K562 (cell line): ENCODE results near the gene RUNX1. TPM values are rescaled to one million over a fixed set of nuclear protein-coding genes. Genes with fewer than 3 reads are reported as not detected.

Source experiments
- ATAC-seq: fragments of 200-7000 bp; cut with Tn5 transposase; 3 replicates; pipeline ENCODE4 v1.9.1; 2020; ENCODE audit warnings: moderate library complexity
- BruUV-seq: library from RNA; stranded (reverse); fragments of 400-500 nt; replicated peaks from 2 replicates; lab custom pipeline; 2021; lab: Mats Ljungman, UMichigan
- CTCF ChIA-PET: fragments of 300-600 bp; formaldehyde crosslinking; extraction: SDS; loops from one replicate; lab custom pipeline; 2021; ENCODE audit warnings: low intra/inter-chr PET ratio; lab: Yijun Ruan, JAX
- POLR2A ChIA-PET: fragments of 300-600, 350-650 bp; sonication (Branson Sonifier 250); formaldehyde crosslinking; extraction: SDS; loops from one replicate; lab custom pipeline; 2021; ENCODE audit warnings: antibody characterized with exemption, inconsistent platforms; lab: Yijun Ruan, JAX
- DNase-seq, 4 experiments: peaks; one replicate each; pipeline versions ENCODE4 v3.0.0 to v3.0.0-alpha.2; 2011 to 2018; ENCODE audit warnings: low spot score in 3 of 4, mixed read lengths in 3 of 4; ENCODE audit errors: extremely low read depth in 1 of 4
- FAIRE-seq: peaks from 2 replicates; lab custom pipeline; 2011; peaks lifted over from hg19 to GRCh38; lab: Jason Lieb, UNC
- H2AFZ ChIP-seq: 2 replicates; pipeline ENCODE4 v1.6.0; 2011; ENCODE audit warnings: low read depth, low read length, control low read depth, inconsistent platforms
- H3K27ac ChIP-seq: fragments of 200-600 bp; 3 replicates; pipeline ENCODE4 v1.8.0; 2011; ENCODE audit warnings: low read depth, mild to moderate bottlenecking, control low read depth, inconsistent platforms, low read length, moderate library complexity, mixed read lengths; ENCODE audit errors: extremely low read depth
- H3K27me3 ChIP-seq, 2 experiments: fragments of 300-600 bp in 1 of 2; 2 replicates in 1 of 2; 3 replicates in 1 of 2; pipeline versions ENCODE4 v1.6.0 to v1.8.0; 2011; ENCODE audit warnings: inconsistent platforms in 2 of 2, low read length in 2 of 2, mild to moderate bottlenecking in 1 of 2, mixed read lengths in 1 of 2, moderate library complexity in 1 of 2; ENCODE audit not compliant: control insufficient read depth in 2 of 2, insufficient read depth in 2 of 2
- H3K36me3 ChIP-seq: fragments of 300-600 bp; 3 replicates; pipeline ENCODE4 v1.8.0; 2011; ENCODE audit warnings: mild to moderate bottlenecking, low read length, inconsistent platforms; ENCODE audit not compliant: control insufficient read depth, insufficient read depth
- H3K4me1 ChIP-seq, 2 experiments: fragments of 200-600 bp in 1 of 2; replicated peaks in 1 of 2; 2 replicates in 1 of 2; 3 replicates in 1 of 2; pipeline versions ENCODE4 v1.5.1 to v1.8.0; 2011; ENCODE audit warnings: inconsistent platforms in 2 of 2, low read length in 2 of 2, mild to moderate bottlenecking in 1 of 2, mixed read lengths in 1 of 2, moderate library complexity in 1 of 2; ENCODE audit not compliant: control insufficient read depth in 2 of 2, insufficient read depth in 2 of 2
- H3K4me2 ChIP-seq: 2 replicates; pipeline ENCODE4 v1.6.1; 2011; ENCODE audit warnings: low read length, control low read depth, inconsistent platforms, mixed read lengths; ENCODE audit not compliant: insufficient read depth
- H3K4me3 ChIP-seq: fragments of 200-600 bp; sonication (generic), shearing (Covaris generic); 2 replicates; pipeline ENCODE4 v1.5.1; 2016; ENCODE audit warnings: control low read depth, inconsistent platforms
- H3K79me2 ChIP-seq: fragments of 200-600 bp; 3 replicates; pipeline ENCODE4 v1.8.0; 2011; ENCODE audit warnings: low read length, inconsistent platforms; ENCODE audit not compliant: control insufficient read depth, insufficient read depth
- H3K9ac ChIP-seq, 2 experiments: 2 replicates each; pipeline versions ENCODE4 v1.6.0 to v1.6.1; 2011; ENCODE audit warnings: low read depth in 2 of 2, low read length in 2 of 2, control low read depth in 1 of 2, inconsistent platforms in 1 of 2, mild to moderate bottlenecking in 1 of 2, mixed read lengths in 1 of 2; ENCODE audit not compliant: insufficient read depth in 1 of 2
- H3K9me1 ChIP-seq: one replicate; pipeline ENCODE4 v1.6.0; 2011; ENCODE audit warnings: inconsistent platforms, mild to moderate bottlenecking, low read length, moderate library complexity; ENCODE audit not compliant: control insufficient read depth, insufficient read depth
- H3K9me3 ChIP-seq: replicated peaks from 2 replicates; pipeline ENCODE4 v1.5.1; 2011; ENCODE audit warnings: low read depth, low read length, inconsistent platforms; ENCODE audit not compliant: control insufficient read depth, insufficient read depth
- H4K20me1 ChIP-seq: replicated peaks from 2 replicates; pipeline ENCODE4 v1.6.1; 2011; ENCODE audit warnings: low read length, inconsistent platforms, mixed read lengths; ENCODE audit not compliant: control insufficient read depth, insufficient read depth
- FOSL1 ChIP-seq: fragments of 200-800 bp; sonication (Bioruptor generic); conservative IDR thresholded peaks from 2 replicates; pipeline ENCODE4 v1.6.1; 2016; ENCODE audit warnings: missing genetic modification characterization, missing compliant biosample characterization
- FOXA1 ChIP-seq: fragments of 450-650 bp; IDR thresholded peaks from 2 replicates; pipeline ENCODE4 v1.6.1; 2016; ENCODE audit warnings: mild to moderate bottlenecking, borderline replicate concordance
- GABPA ChIP-seq: fragments of 200-800 bp; sonication (Bioruptor generic); conservative IDR thresholded peaks from 2 replicates; pipeline ENCODE4 v1.6.1; 2016; ENCODE audit warnings: low read depth, missing genetic modification characterization, missing compliant biosample characterization
- GATA2 ChIP-seq: sonication (generic); formaldehyde crosslinking; IDR thresholded peaks from 2 replicates; pipeline ENCODE4 v1.4.0; 2020; ENCODE audit warnings: mild to moderate bottlenecking, missing genetic modification reagents
- MYBL2 ChIP-seq, 2 experiments: fragments of 450-650 bp in 1 of 2; sonication (generic) in 1 of 2; formaldehyde crosslinking in 1 of 2; IDR thresholded peaks; 2 replicates each; pipeline versions ENCODE4 v1.6.1 to v1.8.1; 2017 to 2022; ENCODE audit warnings: borderline replicate concordance in 1 of 2, inconsistent platforms in 1 of 2, low read depth in 1 of 2, mild to moderate bottlenecking in 1 of 2, missing genetic modification reagents in 1 of 2, moderate library complexity in 1 of 2
- NCOA4 ChIP-seq: fragments of 450-650 bp; IDR thresholded peaks from 2 replicates; pipeline ENCODE4 v1.6.1; 2018; ENCODE audit warnings: mild to moderate bottlenecking; ENCODE audit not compliant: partially characterized antibody
- PURB ChIP-seq: sonication (generic); formaldehyde crosslinking; IDR thresholded peaks from 2 replicates; pipeline ENCODE4 v1.9.0; 2021; ENCODE audit warnings: low read depth, mild to moderate bottlenecking, missing genetic modification reagents
- SREBF1 ChIP-seq: fragments of 150-350 bp; IDR thresholded peaks from 2 replicates; pipeline ENCODE4 v1.6.1; 2014; ENCODE audit warnings: antibody characterized with exemption, low read depth, low read length, borderline replicate concordance
- THAP7 ChIP-seq: fragments of 250-450 bp; sonication (Bioruptor Pico); IDR thresholded peaks from 2 replicates; pipeline ENCODE4 v1.5.0; 2021
- TOE1 ChIP-seq, 2 experiments: fragments of 450-650 bp in 1 of 2; sonication (generic) in 1 of 2; formaldehyde crosslinking in 1 of 2; IDR thresholded peaks; 2 replicates each; pipeline versions ENCODE4 v1.7.1 to v1.8.0; 2016 to 2022; ENCODE audit warnings: borderline replicate concordance in 2 of 2, mild to moderate bottlenecking in 2 of 2, antibody characterized with exemption in 1 of 2, inconsistent platforms in 1 of 2, low read depth in 1 of 2, missing genetic modification reagents in 1 of 2, moderate library complexity in 1 of 2
- ZFPM2 ChIP-seq: fragments of 250-450 bp; sonication (Bioruptor Pico); IDR thresholded peaks from 2 replicates; pipeline ENCODE4 v1.5.1; 2022; ENCODE audit warnings: mild to moderate bottlenecking
- ZNF263 ChIP-seq: sonication (generic); formaldehyde crosslinking; IDR thresholded peaks from 2 replicates; pipeline ENCODE4 v1.8.0; 2022; ENCODE audit warnings: mild to moderate bottlenecking, missing genetic modification reagents, borderline replicate concordance
- ZNF324 ChIP-seq: fragments of 250-450 bp; sonication (Bioruptor Pico); IDR thresholded peaks from 2 replicates; pipeline ENCODE4 v1.4.0; 2020; ENCODE audit warnings: mild to moderate bottlenecking
- ZNF384 ChIP-seq: IDR thresholded peaks from 2 replicates; pipeline ENCODE4 v1.6.1; 2012; ENCODE audit warnings: low read depth, low read length, improper control_type of control experiment
- ZNF717 ChIP-seq: fragments of 250-450 bp; sonication (Bioruptor Pico); IDR thresholded peaks from 2 replicates; pipeline ENCODE4 v1.5.0; 2021
- WGBS: fragments of 100-300 bp; shearing (Covaris generic); methylation state at CpG from one replicate; pipeline ENCODE4 v1.1.6; 2016; ENCODE audit warnings: low coverage, mixed read lengths; ENCODE audit not compliant: insufficient coverage; ENCODE audit errors: missing lambda C conversion rate; 5-methylcytosine and 5-hydroxymethylcytosine counted together
- in situ Hi-C: fragments of 300-500 bp; cut with MboI; formaldehyde crosslinking; loops from 4 replicates; pipeline ENCODE4 v1.15.0; 2018; ENCODE audit warnings: inconsistent platforms, mixed read lengths
- intact Hi-C: fragments of 100-400 bp; cut with micrococcal nuclease; formaldehyde crosslinking; loops from 2 replicates; pipeline ENCODE4 v1.14.2; 2022
- polyA plus RNA-seq, 8 experiments: library from polyadenylated mRNA; depleted of rRNA in 4 of 8; stranded (reverse) in 5 of 8; unstranded in 3 of 8; fragments of >200 nt; fragmentation: Nextera tagmentation in 2 of 8; fragmentation: Illumina TruSeq in 1 of 8; extraction: Ambion mirVana in 2 of 8; extraction: Trizol in 1 of 8; gene quantifications; 2 replicates each; pipeline versions ENCODE4 v1.2.1 to v1.2.3, GENCODE V29; 2011 to 2014; ENCODE audit warnings: inconsistent platforms in 1 of 8, missing spikeins in 1 of 8
- total RNA-seq, 7 experiments: library from RNA; depleted of rRNA in 6 of 7; stranded (reverse); fragments of >200 nt in 6 of 7; fragmentation: Illumina TruSeq in 2 of 7; extraction: Trizol in 2 of 7; gene quantifications; 2 replicates each; pipeline versions ENCODE4 v1.2.1 to v1.2.3, GENCODE V29; 2011 to 2021; ENCODE audit warnings: low replicate concordance in 1 of 7

RUNX1 gene
- total and polyA plus RNA-seq, 9 of the 15 experiments (the other 6 are each of a cell fraction or from before 2014, with no cell fraction given) = 2.2 to 68.6 (median 17.8) TPM

GRCh38 chr21:34882719-34883131 lies 166.4 kb downstream of the RUNX1 start:
- peaks cover 63% of the 10 kb centered on the region for H3K36me3 ChIP-seq
- no TSS peak for BruUV-seq
- no peaks in the 10 kb centered on the region for H3K27me3 ChIP-seq
- no peaks in the 10 kb centered on the region for H3K9me1 ChIP-seq
- in situ Hi-C loops (no loop called here), intact Hi-C loops (no loop called here)
- WGBS = 25% methylated on average over 2 of the region's 2 CpGs
- H2AFZ ChIP-seq = no peak overlapping the region
- H3K9me3 ChIP-seq = no peaks in the 10 kb centered on the region
- peak overlapping the region; percentile 35; the same call in 2 of the 3 replicates for H3K27ac ChIP-seq
- ChIA-PET POLR2A (interaction anchor here (0.6 kb wide), 1 partner anchor 146 kb away, joined by 3 read pairs; no protein-coding TSS in a partner anchor), CTCF (no interaction called here)
- peak overlapping the region; percentile 69 for H3K4me2 ChIP-seq
- FAIRE-seq (no peak), ATAC-seq (peak; percentile 9; the same call in 1 of the 3 replicates)
- H3K9ac ChIP-seq = peak overlapping the region in 1 of 2 experiments; percentile 67; a peak in 2 of 4 replicates
- H3K79me2 ChIP-seq = peaks cover 97% of the 10 kb centered on the region
- H3K4me3 ChIP-seq = peak overlapping the region; percentile 68
- peaks cover 7 to 42% of the 10 kb centered on the region in 2 experiments for H3K4me1 ChIP-seq
- H4K20me1 ChIP-seq = peaks cover 16% of the 10 kb centered on the region
- TF ChIP-seq PURB (CRISPR knock-in tag) (no peak), GABPA (tag) (0 out of 2 replicates have a peak, but pooled peaks have one; percentile 18), ZNF717 (CRISPR knock-in tag) (no peak)
- TF ChIP-seq, all 486 proteins: peak for 1
- DNase-seq = no peak

GRCh38 chr21:34881839-34882371 lies 167.2 kb downstream of the RUNX1 start:
- Histone ChIP-seq H3K27ac (peak overlapping the region; percentile 35), H3K9me3 (no peaks in the 10 kb centered on the region), H3K9me1 (no peaks in the 10 kb centered on the region), H3K4me3 (no peak overlapping the region), H3K36me3 (peaks cover 71% of the 10 kb centered on the region), H3K79me2 (peaks cover 96% of the 10 kb centered on the region), H2AFZ (no peak overlapping the region), H3K4me2 (peak overlapping the region; percentile 69), H3K27me3 (no peaks in the 10 kb centered on the region), H3K4me1 (peaks cover 5 to 42% of the 10 kb centered on the region in 2 experiments), H3K9ac (peak overlapping the region in 1 of 2 experiments; percentile 1; a peak in 1 of 4 replicates), H4K20me1 (peaks cover 16% of the 10 kb centered on the region)
- DNase-seq (no peak), ATAC-seq (no peak), FAIRE-seq (no peak)
- ChIA-PET POLR2A (no interaction called here), CTCF (no interaction called here)
- in situ Hi-C loops (no loop called here), intact Hi-C loops (no loop called here)
- WGBS = 50% methylated on average over 4 of the region's 4 CpGs
- no TSS peak for BruUV-seq
- TF ChIP-seq TOE1 (IDR thresholded peaks at IDR 0.05; ENCODE audit: borderline replicate concordance) = no peak
- TF ChIP-seq TOE1 (CRISPR knock-in tag; IDR thresholded peaks at IDR 0.05; ENCODE audit: borderline replicate concordance, low read depth) = no peak
- TF ChIP-seq ZFPM2 (CRISPR knock-in tag) = no peak
- no peak for TF ChIP-seq GATA2 (CRISPR knock-in tag)
- no peak for TF ChIP-seq ZNF384
- TF ChIP-seq THAP7 = 0 out of 2 replicates have a peak, but pooled peaks have one; percentile 25
- no peak for TF ChIP-seq NCOA4
- TF ChIP-seq FOXA1 = no peak
- TF ChIP-seq SREBF1 = no peak
- TF ChIP-seq ZNF263 (CRISPR knock-in tag) = no peak
- peak; percentile 70 for TF ChIP-seq FOSL1 (tag)
- TF ChIP-seq ZNF324 (CRISPR knock-in tag) = no peak
- TF ChIP-seq MYBL2 (IDR thresholded peaks at IDR 0.05; ENCODE audit: low read depth) = no peak
- TF ChIP-seq MYBL2 (CRISPR knock-in tag; IDR thresholded peaks at IDR 0.05; ENCODE audit: borderline replicate concordance) = no peak
